ENCODE measurements around the gene MGRN1. TPM values are rescaled to one million over a fixed set of nuclear protein-coding genes. Genes with fewer than 3 reads are reported as not detected.

MGRN1 gene
- total RNA-seq, 2 donors from 2014 or later, result 33.1 to 44.6 TPM

- ATAC-seq (no peak), DNase-seq (no peak)
- intact Hi-C loops (cut with DNase I), result no loop called here
These were observed 67.2 kb downstream of the MGRN1 start for GRCh38 chr16:4691666-4692412.

GRCh38 chr16:4692460-4693295, 68.1 kb downstream of the MGRN1 start:
- ATAC-seq, result peak; percentile 1 to 5
- no peak for DNase-seq
- intact Hi-C loops (cut with DNase I), result no loop called here

GRCh38 chr16:4693296-4693955, 68.8 kb downstream of the MGRN1 start, which contains the start of gene NUDT16L1:
Gene NUDT16L1 (plus strand): TSS chr16:4693562. CDS start chr16:4693727, 165 bp downstream.
- intact Hi-C loops (cut with DNase I), result no loop called here
- peak; percentile 97 for DNase-seq
- ATAC-seq, result peak; percentile 91 to 96

GRCh38 chr16:4693956-4694641, 69.5 kb downstream of the MGRN1 start:
- peak; percentile 46 to 60 for ATAC-seq
- intact Hi-C loops (cut with DNase I), result no loop called here
- peak; percentile 56 for DNase-seq

- no peak for ATAC-seq
- DNase-seq, result peak; percentile 63
- intact Hi-C loops (cut with DNase I), result no loop called here
These were observed 70.2 kb downstream of the MGRN1 start for GRCh38 chr16:4694642-4695451.

GRCh38 chr16:4695473-4696171, 71.0 kb downstream of the MGRN1 start:
- intact Hi-C loops (cut with DNase I), result no loop called here
- DNase-seq (no peak), ATAC-seq (no peak)

- intact Hi-C loops (cut with DNase I), result no loop called here
- DNase-seq (peak; percentile 75), ATAC-seq (no peak)
These were observed 71.7 kb downstream of the MGRN1 start for GRCh38 chr16:4696172-4696904.

- ATAC-seq, result no peak
These were observed 72.5 kb downstream of the MGRN1 start for GRCh38 chr16:4696905-4697847.

GRCh38 chr16:4697848-4698291, 73.2 kb downstream of the MGRN1 start:
- intact Hi-C loops (cut with DNase I), result no loop called here
- DNase-seq (no peak), ATAC-seq (no peak)

More at GRCh38 chr16:4696905-4697847, 72.5 kb downstream of the MGRN1 start:
- peak; percentile 21 for DNase-seq
- intact Hi-C loops (cut with DNase I), result no loop called here

- intact Hi-C loops (cut with DNase I), result no loop called here
- DNase-seq, result no peak
- no peak for ATAC-seq
These were observed 73.9 kb downstream of the MGRN1 start for GRCh38 chr16:4698321-4699045.

GRCh38 chr16:4699046-4699556, 74.5 kb downstream of the MGRN1 start:
- intact Hi-C loops (cut with DNase I), result no loop called here
- ATAC-seq (no peak), DNase-seq (no peak)

GRCh38 chr16:4700380-4700996, 75.9 kb downstream of the MGRN1 start:
- no peak for DNase-seq
- no peak for ATAC-seq
- intact Hi-C loops (cut with DNase I), result no loop called here

- peak; percentile 4 to 42 for ATAC-seq
- intact Hi-C loops (cut with DNase I), result no loop called here
- no peak for DNase-seq
These were observed 76.5 kb downstream of the MGRN1 start for GRCh38 chr16:4700997-4701743.

Data from left cardiac atrium (tissue), 4 donors.